Right lobe of liver (tissue), 4 donors: ENCODE data around the gene NCKAP1.

ENCODE experiments used
- POLR2A ChIP-seq: fragments of 450-650 bp; IDR thresholded peaks from one replicate; pipeline ENCODE4 v1.6.1; 2017; ENCODE audit warnings: antibody characterized with exemption, mild to moderate bottlenecking
- TF ChIP-seq, protein P1 (sequence below), 4 donors: fragments of 200-600 bp in 3 of 4; fragments of 450-650 bp in 1 of 4; IDR thresholded peaks; one replicate each; pipeline versions ENCODE4 v1.5.1 to v1.8.0; 2016 to 2022; ENCODE audit warnings: antibody characterized with exemption in 4 of 4, mild to moderate bottlenecking in 2 of 4
- donor health status: DM: no; HTN: no; CAD: no.
- donor health status: DM: no; HTN: no; CAD: no.
- donor health status: DM: no; HTN: yes; CAD: no.

DNA sequence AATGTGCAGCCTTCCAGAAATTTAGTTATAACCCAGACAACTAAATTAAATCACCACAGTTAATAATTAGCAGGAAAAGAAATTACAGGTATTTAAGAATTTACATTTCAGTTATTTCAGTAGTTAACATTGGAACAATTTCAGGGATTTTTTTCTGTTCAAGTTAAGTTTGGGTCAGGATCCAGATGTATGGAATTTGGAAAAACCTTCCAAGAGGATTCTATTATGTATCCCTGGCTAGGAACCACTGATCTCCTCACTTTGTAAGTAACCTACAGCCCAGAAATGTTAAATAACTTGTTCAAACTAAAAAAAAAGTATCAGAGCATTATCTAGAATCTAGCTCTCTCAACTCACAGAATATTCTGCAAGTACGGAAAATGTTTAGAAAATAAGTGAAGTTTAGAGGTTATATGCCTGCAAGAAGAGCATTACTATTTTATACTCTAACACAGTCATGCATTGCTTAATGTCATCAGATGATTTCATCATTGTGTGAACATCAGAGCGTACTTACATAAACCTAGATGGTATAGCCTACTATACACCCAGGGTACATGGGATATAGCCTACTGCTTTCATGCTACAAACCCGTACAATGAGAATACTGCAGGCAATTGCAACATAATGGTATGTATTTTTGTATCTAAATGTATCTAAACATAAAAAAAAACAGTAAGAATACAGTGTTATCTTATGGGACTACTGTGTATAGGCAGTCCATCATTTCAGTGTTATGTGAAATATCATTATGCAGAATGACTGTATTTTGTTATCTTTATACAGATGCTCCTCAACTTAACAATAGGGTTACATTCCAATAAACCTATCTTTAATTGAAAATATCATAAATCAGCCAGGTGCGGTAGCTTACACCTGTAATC, 6.1 kb downstream of the NCKAP1 start:
- TF ChIP-seq, protein P1, sequence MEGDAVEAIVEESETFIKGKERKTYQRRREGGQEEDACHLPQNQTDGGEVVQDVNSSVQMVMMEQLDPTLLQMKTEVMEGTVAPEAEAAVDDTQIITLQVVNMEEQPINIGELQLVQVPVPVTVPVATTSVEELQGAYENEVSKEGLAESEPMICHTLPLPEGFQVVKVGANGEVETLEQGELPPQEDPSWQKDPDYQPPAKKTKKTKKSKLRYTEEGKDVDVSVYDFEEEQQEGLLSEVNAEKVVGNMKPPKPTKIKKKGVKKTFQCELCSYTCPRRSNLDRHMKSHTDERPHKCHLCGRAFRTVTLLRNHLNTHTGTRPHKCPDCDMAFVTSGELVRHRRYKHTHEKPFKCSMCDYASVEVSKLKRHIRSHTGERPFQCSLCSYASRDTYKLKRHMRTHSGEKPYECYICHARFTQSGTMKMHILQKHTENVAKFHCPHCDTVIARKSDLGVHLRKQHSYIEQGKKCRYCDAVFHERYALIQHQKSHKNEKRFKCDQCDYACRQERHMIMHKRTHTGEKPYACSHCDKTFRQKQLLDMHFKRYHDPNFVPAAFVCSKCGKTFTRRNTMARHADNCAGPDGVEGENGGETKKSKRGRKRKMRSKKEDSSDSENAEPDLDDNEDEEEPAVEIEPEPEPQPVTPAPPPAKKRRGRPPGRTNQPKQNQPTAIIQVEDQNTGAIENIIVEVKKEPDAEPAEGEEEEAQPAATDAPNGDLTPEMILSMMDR (IDR thresholded peaks at IDR 0.05): no peak
- no peak for TF ChIP-seq POLR2A
